ES-I3 (cell line): Measurements from ENCODE around the gene CSTPP1.
"Not testable (repeated sequence)": the region's sequence is repeated elsewhere in the genome, so short reads cannot be mapped to it uniquely, and the experiment has no call there.

Experiments used
- H3K36me3 ChIP-seq: 2 replicates; pipeline ENCODE4 v1.6.1; 2013; ENCODE audit warnings: mild to moderate bottlenecking, low read length, control low read depth, moderate library complexity; ENCODE audit not compliant: insufficient read depth
- H3K4me1 ChIP-seq: 2 replicates; pipeline ENCODE4 v1.6.1; 2013; ENCODE audit warnings: mild to moderate bottlenecking, control low read depth, low read length; ENCODE audit not compliant: insufficient read depth
- H3K9ac ChIP-seq: 2 replicates; pipeline ENCODE4 v1.6.1; 2013; ENCODE audit warnings: low read depth, mild to moderate bottlenecking, low read length, moderate library complexity
- H3K9me3 ChIP-seq: 2 replicates; pipeline ENCODE4 v1.6.1; 2013; ENCODE audit warnings: mild to moderate bottlenecking, low read length, moderate library complexity; ENCODE audit not compliant: control insufficient read depth, insufficient read depth

CSTPP1 gene

DNA sequence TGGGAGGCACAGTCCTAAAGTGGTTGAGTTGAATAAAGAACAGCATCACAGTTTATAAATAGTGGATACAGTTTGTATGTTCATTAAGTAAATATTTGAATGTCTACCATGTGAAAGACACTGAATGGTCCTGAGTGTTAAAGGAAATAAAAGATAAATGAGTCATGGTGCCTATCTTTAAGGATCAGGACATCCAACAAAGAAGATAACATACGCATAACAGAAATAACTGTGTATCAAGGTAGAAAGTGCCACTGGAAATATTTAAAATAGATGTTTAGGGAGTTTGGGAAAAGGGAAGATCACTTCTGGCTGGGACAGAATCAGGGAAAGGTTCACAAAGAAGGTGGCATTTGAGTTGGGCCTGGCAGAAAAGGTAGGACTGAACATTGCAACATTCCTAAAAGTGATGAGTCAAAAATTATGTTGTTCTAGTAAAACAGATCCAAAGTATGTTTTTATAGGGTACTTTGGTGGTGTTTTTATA lies 41.5 kb downstream of the CSTPP1 start:
- Histone ChIP-seq H3K4me1 (peaks cover 24% of the 10 kb centered on the region), H3K9ac (no peak overlapping the region), H3K9me3 (no peaks in the 10 kb centered on the region), H3K36me3 (no peaks in the 10 kb centered on the region)

- Histone ChIP-seq H3K36me3 (no peaks in the 10 kb centered on the region), H3K9ac (no peak overlapping the region), H3K4me1 (peaks cover 24% of the 10 kb centered on the region), H3K9me3 (no peaks in the 10 kb centered on the region)
Observed at GRCh38 chr11:46979358-46979757, 42.8 kb downstream of the CSTPP1 start.

DNA sequence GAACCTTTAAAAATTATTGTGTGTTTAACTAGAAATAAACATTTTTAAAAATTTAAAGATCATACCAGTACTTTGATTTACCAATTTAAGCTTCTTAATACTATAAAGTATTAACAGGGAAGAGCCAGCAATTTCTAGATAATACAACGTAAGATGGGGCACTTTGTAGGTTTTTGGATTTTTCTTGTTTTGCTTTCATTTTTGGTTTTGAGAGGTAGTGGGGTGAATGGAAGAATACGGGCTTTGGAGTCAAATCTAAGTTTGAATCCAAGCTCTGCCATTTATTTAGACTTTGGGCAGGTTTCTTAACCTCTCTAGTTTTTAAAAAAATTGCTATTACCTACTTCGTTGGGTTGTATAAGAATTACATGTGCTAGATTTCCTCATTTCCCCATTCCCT lies 44.9 kb downstream of the CSTPP1 start:
- H3K9me3 ChIP-seq: no peaks in the 10 kb centered on the region
- H3K4me1 ChIP-seq: peaks cover 21% of the 10 kb centered on the region
- H3K9ac ChIP-seq: no peak overlapping the region
- H3K36me3 ChIP-seq: no peaks in the 10 kb centered on the region

GRCh38 chr11:46982797-46983452 lies 46.4 kb downstream of the CSTPP1 start:
- Histone ChIP-seq H3K9me3 (no peaks in the 10 kb centered on the region), H3K36me3 (no peaks in the 10 kb centered on the region), H3K4me1 (peaks cover 6% of the 10 kb centered on the region; the same call in 1 of the 2 replicates), H3K9ac (no peak overlapping the region)

- no peaks in the 10 kb centered on the region for H3K4me1 ChIP-seq
- H3K36me3 ChIP-seq: no peaks in the 10 kb centered on the region
- no peaks in the 10 kb centered on the region for H3K9me3 ChIP-seq
- no peak overlapping the region for H3K9ac ChIP-seq
Observed at GRCh38 chr11:46983598-46983997, 47.0 kb downstream of the CSTPP1 start.

GRCh38 chr11:46984548-46984947 lies 48.0 kb downstream of the CSTPP1 start:
- Histone ChIP-seq H3K9me3 (no peaks in the 10 kb centered on the region), H3K36me3 (no peaks in the 10 kb centered on the region), H3K9ac (no peak overlapping the region), H3K4me1 (no peaks in the 10 kb centered on the region)

DNA sequence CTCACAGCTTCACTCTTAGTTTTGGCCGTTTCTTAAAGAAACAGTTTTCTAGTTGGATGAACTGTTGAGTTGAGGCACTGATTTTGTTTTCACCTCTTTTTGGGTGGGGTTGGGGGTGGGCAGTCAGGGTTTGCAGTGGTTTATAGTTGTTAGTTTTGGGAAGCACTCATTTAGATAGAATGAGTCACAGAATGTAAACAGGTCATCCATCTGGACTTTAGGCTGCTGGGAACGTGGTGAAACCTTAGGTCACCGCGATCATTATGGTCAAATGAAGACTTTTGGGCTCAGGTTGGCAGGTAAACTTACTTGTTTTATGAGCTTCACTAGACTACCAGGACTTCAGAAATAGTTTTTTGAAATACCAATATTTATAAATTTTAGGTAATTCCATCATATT lies 48.4 kb downstream of the CSTPP1 start:
- no peaks in the 10 kb centered on the region for H3K4me1 ChIP-seq
- no peak overlapping the region for H3K9ac ChIP-seq
- no peaks in the 10 kb centered on the region for H3K9me3 ChIP-seq
- no peaks in the 10 kb centered on the region for H3K36me3 ChIP-seq

GRCh38 chr11:46987183-46987582 lies 50.6 kb downstream of the CSTPP1 start:
- Histone ChIP-seq H3K36me3 (no peaks in the 10 kb centered on the region), H3K9me3 (no peaks in the 10 kb centered on the region), H3K4me1 (no peaks in the 10 kb centered on the region), H3K9ac (no peak overlapping the region)

DNA sequence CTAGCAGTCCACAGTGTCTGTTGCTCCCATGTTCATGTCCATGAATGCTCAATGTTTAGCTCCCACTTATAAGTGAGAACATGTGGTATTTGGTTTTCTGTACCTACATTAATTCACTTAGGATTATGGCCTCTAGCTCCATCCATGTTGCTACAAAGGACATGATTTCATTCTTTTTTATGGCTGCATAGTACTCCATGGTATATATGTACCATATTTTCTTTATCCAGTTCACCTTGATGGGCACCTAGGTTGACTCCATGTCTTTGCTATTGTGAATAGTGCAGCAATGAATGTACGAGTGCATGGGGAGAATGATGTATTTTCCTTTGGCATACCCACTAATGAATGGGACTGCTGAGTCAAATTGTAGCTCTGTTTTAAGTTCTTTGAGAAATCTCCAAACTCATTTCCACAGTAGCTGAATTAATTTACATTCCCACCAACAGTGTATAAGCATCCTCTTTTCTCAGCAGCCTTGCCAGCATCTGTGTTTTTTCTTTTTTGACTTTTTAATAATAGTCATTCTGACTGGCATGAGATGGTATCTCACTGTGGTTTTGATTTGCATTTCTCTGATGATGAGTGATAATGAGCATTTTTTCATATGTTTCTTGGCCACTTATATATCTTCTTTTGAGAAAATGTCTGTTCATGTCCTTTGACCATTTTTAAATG lies 53.4 kb downstream of the CSTPP1 start:
- H3K36me3 ChIP-seq, H3K9me3 ChIP-seq, H3K4me1 ChIP-seq, H3K9ac ChIP-seq: not testable (repeated sequence)

GRCh38 chr11:46991391-46991790 lies 54.8 kb downstream of the CSTPP1 start:
- Histone ChIP-seq H3K4me1 (no peaks in the 10 kb centered on the region), H3K9me3 (no peaks in the 10 kb centered on the region)

GRCh38 chr11:46992386-46992785 lies 55.8 kb downstream of the CSTPP1 start:
- not testable (repeated sequence) for H3K9me3 ChIP-seq, H3K4me1 ChIP-seq, H3K36me3 ChIP-seq, H3K9ac ChIP-seq

More at GRCh38 chr11:46991391-46991790, 54.8 kb downstream of the CSTPP1 start:
- Histone ChIP-seq H3K9ac (no peak overlapping the region), H3K36me3 (no peaks in the 10 kb centered on the region)

DNA sequence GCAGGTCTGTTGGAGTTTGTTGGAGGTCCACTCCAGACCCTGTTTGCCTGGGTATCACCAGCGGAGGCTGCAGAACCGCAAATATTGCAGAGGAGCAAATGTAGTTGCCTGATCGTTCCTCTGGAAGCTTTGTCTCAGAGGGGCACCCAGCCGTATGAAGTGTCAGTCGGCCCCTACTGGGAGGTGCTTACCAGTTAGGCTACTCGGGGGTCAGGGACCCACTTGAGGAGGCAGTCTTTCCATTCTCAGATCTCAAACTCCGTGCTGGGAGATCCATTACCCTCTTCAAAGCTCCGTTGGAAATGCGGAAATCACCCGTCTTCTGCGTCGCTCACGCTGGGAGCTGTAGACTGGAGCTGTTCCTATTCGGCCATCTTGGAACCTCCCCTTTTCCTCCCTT lies 61.2 kb downstream of the CSTPP1 start:
- not testable (repeated sequence) for H3K4me1 ChIP-seq, H3K9me3 ChIP-seq, H3K36me3 ChIP-seq
- H3K9ac ChIP-seq: peak overlapping the region; percentile 25; the same call in 1 of the 2 replicates

DNA sequence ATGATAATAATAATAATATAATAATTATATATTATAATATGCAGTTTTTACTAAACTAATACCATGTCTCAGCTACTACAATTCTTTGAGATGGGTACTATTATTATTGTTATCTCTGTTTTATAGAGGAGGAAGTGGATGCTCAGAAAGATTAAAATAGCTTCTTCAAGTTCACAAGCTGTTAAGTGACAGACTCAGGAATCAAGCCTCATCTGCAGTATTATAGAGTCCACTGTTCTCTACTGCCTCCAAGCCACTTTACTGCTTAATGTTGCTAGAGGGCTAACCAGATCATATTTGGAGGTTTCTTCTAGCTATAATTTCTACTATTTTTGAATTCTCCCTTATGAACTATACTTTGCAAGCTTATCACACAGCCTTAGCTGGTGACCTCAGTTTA lies 62.7 kb downstream of the CSTPP1 start:
- Histone ChIP-seq H3K4me1 (no peaks in the 10 kb centered on the region), H3K9me3 (no peaks in the 10 kb centered on the region), H3K36me3 (no peaks in the 10 kb centered on the region), H3K9ac (no peak overlapping the region)

DNA sequence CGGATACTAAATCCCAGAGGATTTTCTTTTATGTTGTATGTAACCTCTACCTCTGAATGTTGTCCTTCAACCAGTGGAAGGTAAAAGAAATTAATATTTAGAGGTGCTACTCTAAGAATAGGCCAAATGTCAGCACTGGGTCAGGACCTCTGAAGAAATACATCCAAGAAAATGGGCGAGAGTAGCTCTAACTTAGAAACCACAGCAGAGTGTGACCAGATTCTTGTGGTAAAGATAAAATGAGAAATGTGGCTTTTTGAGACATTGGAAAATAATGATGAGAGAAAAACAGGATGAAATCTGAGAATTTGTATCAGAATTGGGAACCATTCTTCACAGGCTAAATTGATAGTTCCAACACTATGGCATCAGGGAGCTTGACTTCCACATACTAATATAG lies 63.5 kb downstream of the CSTPP1 start:
- no peaks in the 10 kb centered on the region for H3K36me3 ChIP-seq
- H3K9ac ChIP-seq: no peak overlapping the region
- H3K4me1 ChIP-seq: no peaks in the 10 kb centered on the region

GRCh38 chr11:47001781-47002181 lies 65.2 kb downstream of the CSTPP1 start:
- Histone ChIP-seq H3K4me1 (no peaks in the 10 kb centered on the region), H3K36me3 (no peaks in the 10 kb centered on the region), H3K9ac (no peak overlapping the region), H3K9me3 (no peaks in the 10 kb centered on the region)

More for the DNA sequence above, 63.5 kb downstream of the CSTPP1 start:
- no peaks in the 10 kb centered on the region for H3K9me3 ChIP-seq
